GM18861 (cell line): Measurements from ENCODE around the gene SYNRG.
"Not testable (repeated sequence)": the region's sequence is repeated elsewhere in the genome, so short reads cannot be mapped to it uniquely, and the experiment has no call there.

Source experiments
- ATAC-seq: cut with Tn5 transposase; IDR thresholded peaks from one replicate; pipeline ENCODE4 v1.9.1; 2021; ENCODE audit not compliant: unreplicated experiment

The SYNRG gene

GRCh38 chr17:37609170-37610040, at the start of gene SYNRG:
Gene SYNRG (minus strand): TSS chr17:37609418. CDS start chr17:37609355, 63 bp downstream.
- peak; percentile 69 for ATAC-seq

GRCh38 chr17:37657202-37657601, 48.0 kb upstream of the SYNRG start:
- no peak for ATAC-seq

GRCh38 chr17:37651849-37652248, 42.6 kb upstream of the SYNRG start:
- ATAC-seq, result no peak

- ATAC-seq, result no peak
Measured at GRCh38 chr17:37650419-37651003, 41.3 kb upstream of the SYNRG start.

GRCh38 chr17:37648555-37648954, 39.3 kb upstream of the SYNRG start:
- no peak for ATAC-seq

GRCh38 chr17:37647856-37648255, 38.6 kb upstream of the SYNRG start:
- no peak for ATAC-seq

GRCh38 chr17:37643869-37644268, 34.7 kb upstream of the SYNRG start:
- no peak for ATAC-seq

GRCh38 chr17:37643118-37643766, 34.0 kb upstream of the SYNRG start, which contains the start of gene DDX52:
Gene DDX52 (minus strand): TSS chr17:37643446. CDS start chr17:37643420, 26 bp downstream.
- peak; percentile 89 for ATAC-seq

GRCh38 chr17:37642681-37643080, 33.5 kb upstream of the SYNRG start:
- ATAC-seq, result no peak

- ATAC-seq, result no peak
Measured at GRCh38 chr17:37640015-37640414, 30.8 kb upstream of the SYNRG start.

GRCh38 chr17:37637956-37638355, 28.7 kb upstream of the SYNRG start:
- ATAC-seq, result no peak

GRCh38 chr17:37616430-37616829, 7.2 kb upstream of the SYNRG start:
- not testable (repeated sequence) for ATAC-seq

- ATAC-seq, result no peak
Measured at GRCh38 chr17:37614823-37615222, 5.6 kb upstream of the SYNRG start.

- ATAC-seq, result no peak
Measured at GRCh38 chr17:37614391-37614790, 5.2 kb upstream of the SYNRG start.

GRCh38 chr17:37610971-37611370, 1.8 kb upstream of the SYNRG start:
- no peak for ATAC-seq

- ATAC-seq, result not testable (repeated sequence)
Measured at GRCh38 chr17:37610041-37610420, 813 bp upstream of the SYNRG start.

GRCh38 chr17:37608351-37609169, 658 bp downstream of the SYNRG start:
- ATAC-seq, result no peak

GRCh38 chr17:37607637-37608331, 1.4 kb downstream of the SYNRG start:
- ATAC-seq, result no peak

GRCh38 chr17:37605813-37606505, 3.3 kb downstream of the SYNRG start:
- no peak for ATAC-seq

- no peak for ATAC-seq
Measured at GRCh38 chr17:37605081-37605480, 4.1 kb downstream of the SYNRG start.
